Neural progenitor cell (in vitro differentiated cells): ENCODE measurements around the gene KDM4B. TPM values are rescaled to one million over a fixed set of nuclear protein-coding genes. Genes with fewer than 3 reads are reported as not detected.

Experiments used
- DNase-seq: peaks from one replicate; pipeline ENCODE4 v3.0.0-alpha.2; 2016; ENCODE audit warnings: low spot score
- H2AFZ ChIP-seq: fragments of 200-600 bp; sonication (generic); replicated peaks from 2 replicates; pipeline ENCODE4 v1.6.1; 2016; ENCODE audit warnings: antibody characterized with exemption
- H3F3A ChIP-seq: fragments of 200-600 bp; sonication (generic); 2 replicates; pipeline ENCODE4 v1.6.1; 2016; ENCODE audit warnings: antibody characterized with exemption, low read depth
- H3K27ac ChIP-seq: fragments of 200-600 bp; sonication (generic); 2 replicates; pipeline ENCODE4 v1.5.1; 2016; ENCODE audit warnings: mild to moderate bottlenecking
- H3K27me3 ChIP-seq: fragments of 200-600 bp; sonication (generic); 2 replicates; pipeline ENCODE4 v1.6.1; 2016; ENCODE audit warnings: mild to moderate bottlenecking, moderate library complexity
- H3K36me3 ChIP-seq: fragments of 200-600 bp; sonication (generic); 2 replicates; pipeline ENCODE4 v1.5.1; 2016
- H3K4me1 ChIP-seq: fragments of 200-600 bp; sonication (generic); 2 replicates; pipeline ENCODE4 v1.6.1; 2016; ENCODE audit warnings: mixed run types
- H3K4me2 ChIP-seq: fragments of 200-600 bp; sonication (generic); 2 replicates; pipeline ENCODE4 v1.6.1; 2016
- H3K4me3 ChIP-seq: fragments of 200-600 bp; sonication (generic); 2 replicates; pipeline ENCODE4 v1.5.1; 2016
- H3K79me2 ChIP-seq: fragments of 200-600 bp; sonication (generic); 2 replicates; pipeline ENCODE4 v1.6.1; 2016; ENCODE audit warnings: low read depth
- H3K9ac ChIP-seq: fragments of 200-600 bp; sonication (generic); 2 replicates; pipeline ENCODE4 v1.6.1; 2016
- H3K9me3 ChIP-seq: fragments of 200-600 bp; sonication (generic); 2 replicates; pipeline ENCODE4 v1.5.1; 2016; ENCODE audit warnings: low read depth
- H4K20me1 ChIP-seq: fragments of 200-600 bp; sonication (generic); 2 replicates; pipeline ENCODE4 v1.6.1; 2016; ENCODE audit warnings: low read depth
- H3K27ac Mint-ChIP-seq: 3 replicates; pipeline ENCODE4 v1.8.0; 2021; ENCODE audit warnings: mixed read lengths
- H3K27me3 Mint-ChIP-seq: 2 replicates; pipeline ENCODE4 v1.8.0; 2022; ENCODE audit warnings: low read depth, mild to moderate bottlenecking, inconsistent platforms, moderate library complexity, mixed read lengths; ENCODE audit not compliant: insufficient read depth
- H3K36me3 Mint-ChIP-seq: 3 replicates; pipeline ENCODE4 v1.8.0; 2021; ENCODE audit warnings: mixed read lengths
- H3K4me1 Mint-ChIP-seq: 3 replicates; pipeline ENCODE4 v1.8.0; 2021; ENCODE audit warnings: mixed read lengths
- H3K4me3 Mint-ChIP-seq: 3 replicates; pipeline ENCODE4 v1.8.0; 2021; ENCODE audit warnings: mild to moderate bottlenecking, moderate library complexity, mixed read lengths
- H3K9me3 Mint-ChIP-seq: 3 replicates; pipeline ENCODE4 v1.8.0; 2020; ENCODE audit warnings: mixed read lengths
- CTCF ChIP-seq: fragments of 200-600 bp; sonication (generic); IDR thresholded peaks from 2 replicates; pipeline ENCODE4 v1.5.1; 2017; ENCODE audit warnings: antibody characterized with exemption, mild to moderate bottlenecking
- EZH2 ChIP-seq: fragments of 200-600 bp; sonication (generic); IDR thresholded peaks from 2 replicates; pipeline ENCODE4 v1.6.1; 2017; ENCODE audit warnings: antibody characterized with exemption, mild to moderate bottlenecking, moderate library complexity
- EZH2phosphoT487 ChIP-seq: fragments of 200-600 bp; sonication (generic); IDR thresholded peaks from 2 replicates; pipeline ENCODE4 v1.6.1; 2017; ENCODE audit warnings: antibody characterized with exemption
- total RNA-seq: library from RNA; depleted of rRNA; stranded (reverse); fragments of >200 nt; gene quantifications from 2 replicates; pipeline ENCODE4 v1.2.3, GENCODE V29; 2015; ENCODE audit warnings: low replicate concordance

Gene KDM4B
- total RNA-seq, 1 donor from 2014 or later: 16.0 TPM

GRCh38 chr19:5112175-5112574 lies 143.3 kb downstream of the KDM4B start:
- H3K4me3 Mint-ChIP-seq: no peak overlapping the region
- Histone ChIP-seq H3K36me3 (no peaks in the 10 kb centered on the region), H3K4me1 (peaks cover 27% of the 10 kb centered on the region), H3K4me3 (no peak overlapping the region), H4K20me1 (peaks cover 4% of the 10 kb centered on the region), H3K4me2 (no peak overlapping the region), H3K9me3 (no peaks in the 10 kb centered on the region), H3K27ac (no peak overlapping the region), H3K27me3 (no peaks in the 10 kb centered on the region), H3K79me2 (no peaks in the 10 kb centered on the region), H3F3A (peaks cover 11% of the 10 kb centered on the region), H3K9ac (no peak overlapping the region), H2AFZ (no peak overlapping the region)
- TF ChIP-seq EZH2phosphoT487: no peak
- H3K36me3 Mint-ChIP-seq: peaks cover 24% of the 10 kb centered on the region
- peaks cover 5% of the 10 kb centered on the region for H3K27me3 Mint-ChIP-seq
- peaks cover 13% of the 10 kb centered on the region for H3K9me3 Mint-ChIP-seq
- peaks cover 19% of the 10 kb centered on the region for H3K4me1 Mint-ChIP-seq
- H3K27ac Mint-ChIP-seq: no peak overlapping the region
- DNase-seq: no peak

GRCh38 chr19:5112681-5113575 lies 144.0 kb downstream of the KDM4B start:
- H4K20me1 ChIP-seq: peaks cover 4% of the 10 kb centered on the region
- Mint-ChIP-seq H3K4me3 (no peak overlapping the region), H3K9me3 (peaks cover 13% of the 10 kb centered on the region), H3K4me1 (peaks cover 19% of the 10 kb centered on the region), H3K27ac (peak overlapping the region; percentile 42), H3K27me3 (peaks cover 5% of the 10 kb centered on the region), H3K36me3 (peaks cover 24% of the 10 kb centered on the region)
- H2AFZ ChIP-seq: no peak overlapping the region
- H3K9ac ChIP-seq: peak overlapping the region; percentile 27
- H3K9me3 ChIP-seq: no peaks in the 10 kb centered on the region
- peak overlapping the region; percentile 31 for H3K4me2 ChIP-seq
- H3F3A ChIP-seq: peaks cover 11% of the 10 kb centered on the region
- TF ChIP-seq EZH2 (no peak), EZH2phosphoT487 (no peak), CTCF (no peak)
- no peak overlapping the region for H3K4me3 ChIP-seq
- no peaks in the 10 kb centered on the region for H3K27me3 ChIP-seq
- peaks cover 27% of the 10 kb centered on the region for H3K4me1 ChIP-seq
- no peaks in the 10 kb centered on the region for H3K79me2 ChIP-seq
- no peaks in the 10 kb centered on the region for H3K36me3 ChIP-seq
- no peak for DNase-seq
- no peak overlapping the region for H3K27ac ChIP-seq

GRCh38 chr19:5113633-5114586 lies 145.0 kb downstream of the KDM4B start:
- peaks cover 11% of the 10 kb centered on the region for H3F3A ChIP-seq
- H3K27ac Mint-ChIP-seq: no peak overlapping the region
- H3K4me3 Mint-ChIP-seq: no peak overlapping the region
- no peak overlapping the region for H2AFZ ChIP-seq
- H3K27me3 Mint-ChIP-seq: peaks cover 6% of the 10 kb centered on the region
- TF ChIP-seq EZH2: no peak
- no peak for TF ChIP-seq CTCF
- no peak for TF ChIP-seq EZH2phosphoT487
- peaks cover 19% of the 10 kb centered on the region for H3K4me1 Mint-ChIP-seq
- H4K20me1 ChIP-seq: peaks cover 4% of the 10 kb centered on the region
- no peak overlapping the region for H3K4me3 ChIP-seq
- no peaks in the 10 kb centered on the region for H3K9me3 ChIP-seq
- H3K4me1 ChIP-seq: peaks cover 33% of the 10 kb centered on the region
- no peak overlapping the region for H3K4me2 ChIP-seq
- H3K27ac ChIP-seq: peak overlapping the region; percentile 81
- H3K27me3 ChIP-seq: no peaks in the 10 kb centered on the region
- DNase-seq: no peak
- peaks cover 13% of the 10 kb centered on the region for H3K9me3 Mint-ChIP-seq
- no peaks in the 10 kb centered on the region for H3K36me3 ChIP-seq
- peaks cover 24% of the 10 kb centered on the region for H3K36me3 Mint-ChIP-seq
- no peaks in the 10 kb centered on the region for H3K79me2 ChIP-seq
- no peak overlapping the region for H3K9ac ChIP-seq
